Stimulated activated CD4-positive, alpha-beta T cell treated with anti-CD3 and anti-CD28 coated beads, Interleukin-12 subunit alpha, Interleukin-12 subunit beta, amount 100 ng/mL, for 24 hours (primary cell): Measurements from ENCODE around the gene MRPL33.
A peak's percentile ranks its signal among the peaks of the same experiment; 100 is the strongest.
"Not testable (repeated sequence)": the region's sequence is repeated elsewhere in the genome, so short reads cannot be mapped to it uniquely, and the experiment has no call there.

Experiments
- DNase-seq, 2 experiments: peaks; one replicate each; pipeline ENCODE4 v3.0.0-alpha.2; 2020; ENCODE audit warnings: low read depth in 2 of 2

The MRPL33 gene

DNA sequence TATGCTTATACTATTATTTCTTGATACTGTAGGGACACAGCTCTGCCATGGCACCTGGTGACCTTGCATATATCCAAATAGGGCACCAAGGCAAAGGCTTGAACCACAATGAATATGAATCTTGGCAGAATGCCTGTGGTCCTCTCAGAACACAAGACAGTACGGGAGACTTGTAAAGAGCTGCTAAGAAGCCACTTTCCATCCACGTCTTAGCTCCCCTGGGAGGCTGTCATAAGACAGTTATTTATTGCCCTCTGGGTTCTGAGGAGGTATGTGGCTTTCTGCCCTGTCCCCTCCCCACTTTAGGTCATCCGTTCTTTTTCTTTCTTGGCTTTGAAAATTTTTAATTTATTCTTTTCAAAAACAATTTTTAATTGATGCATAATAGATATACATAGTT lies 29.8 kb upstream of the MRPL33 start:
- no peak for DNase-seq

DNA sequence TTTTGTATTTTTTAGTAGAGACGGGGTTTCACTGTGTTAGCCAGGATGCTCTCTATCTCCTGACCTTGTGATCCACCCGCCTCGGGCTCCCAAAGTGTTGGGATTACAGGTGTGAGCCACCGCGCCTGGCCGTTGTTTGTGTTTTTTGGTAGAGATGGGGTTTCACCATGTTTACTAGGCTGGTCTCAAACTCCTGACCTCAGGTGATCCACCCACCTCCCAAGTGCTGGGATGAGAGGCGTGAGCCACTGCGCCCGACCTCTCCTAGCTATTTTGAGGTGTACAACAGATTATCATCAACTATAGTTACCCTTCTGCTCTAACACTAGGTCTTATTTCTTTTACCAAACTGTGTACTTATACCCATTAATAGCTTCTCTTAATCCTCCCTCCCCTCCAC lies 28.9 kb upstream of the MRPL33 start:
- no peak for DNase-seq

DNA sequence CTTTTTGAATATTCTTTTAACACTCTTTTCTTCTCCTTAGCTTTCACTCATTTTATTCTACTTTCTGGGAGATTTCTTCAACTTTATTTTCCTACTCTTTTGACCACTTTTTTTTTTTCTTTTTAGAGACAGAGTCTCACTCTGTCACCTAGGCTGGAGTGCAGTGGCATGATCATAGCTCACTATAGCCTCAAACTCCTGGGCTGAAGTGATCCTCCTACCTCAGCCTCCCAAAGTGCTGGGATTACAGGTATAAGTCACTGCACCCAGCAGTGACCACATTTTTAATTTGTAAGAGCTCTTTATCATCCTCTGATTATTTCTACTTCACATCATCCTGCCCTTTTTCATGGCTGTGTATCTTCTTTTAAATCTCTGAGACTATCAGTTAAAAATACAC lies 26.0 kb upstream of the MRPL33 start:
- not testable (repeated sequence) for DNase-seq

DNA sequence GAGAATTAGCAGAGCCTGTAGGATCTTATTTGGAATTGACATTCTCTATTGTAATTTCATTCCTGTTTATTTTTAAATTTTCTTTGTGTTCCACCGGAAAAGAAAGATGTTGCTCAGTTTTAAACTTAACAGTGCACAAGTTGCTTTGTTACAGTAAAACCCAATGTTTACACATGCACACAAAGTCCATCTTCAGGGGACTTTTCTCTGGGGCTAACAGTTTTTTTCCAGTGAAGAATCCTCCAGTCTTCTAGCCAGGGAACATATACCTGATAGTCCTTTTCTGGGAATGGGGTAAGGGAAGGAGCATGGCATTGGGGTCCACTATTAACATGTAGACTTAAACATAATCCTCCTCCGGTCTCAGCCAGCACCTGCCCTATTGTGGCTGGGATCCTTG lies 25.2 kb upstream of the MRPL33 start:
- DNase-seq = no peak

DNA sequence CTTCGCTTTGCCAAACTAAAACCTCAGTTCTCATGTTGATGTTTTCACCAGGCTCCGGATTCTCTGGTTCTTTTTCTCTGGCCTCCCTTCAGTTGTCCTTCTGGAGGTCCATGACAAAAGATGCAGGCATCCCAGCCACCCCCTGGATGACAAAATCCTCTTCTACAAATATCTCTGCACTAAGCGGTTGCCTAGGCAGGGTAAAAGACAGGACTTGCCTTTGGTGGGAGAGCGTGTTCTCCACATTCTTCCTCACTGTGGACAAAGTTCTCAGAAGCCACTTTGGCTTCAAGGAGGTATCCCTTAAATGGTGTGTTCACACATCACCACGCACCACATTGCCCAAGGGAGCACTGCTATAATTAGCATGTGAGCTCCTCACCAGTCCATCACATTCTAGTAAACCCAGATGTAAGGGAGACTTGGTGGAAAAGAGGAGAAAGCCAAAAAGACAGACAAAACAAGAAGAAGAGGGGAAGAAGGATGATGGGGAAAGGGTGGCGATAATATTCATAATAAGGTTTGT lies 23.6 kb upstream of the MRPL33 start:
- DNase-seq = no peak

DNA sequence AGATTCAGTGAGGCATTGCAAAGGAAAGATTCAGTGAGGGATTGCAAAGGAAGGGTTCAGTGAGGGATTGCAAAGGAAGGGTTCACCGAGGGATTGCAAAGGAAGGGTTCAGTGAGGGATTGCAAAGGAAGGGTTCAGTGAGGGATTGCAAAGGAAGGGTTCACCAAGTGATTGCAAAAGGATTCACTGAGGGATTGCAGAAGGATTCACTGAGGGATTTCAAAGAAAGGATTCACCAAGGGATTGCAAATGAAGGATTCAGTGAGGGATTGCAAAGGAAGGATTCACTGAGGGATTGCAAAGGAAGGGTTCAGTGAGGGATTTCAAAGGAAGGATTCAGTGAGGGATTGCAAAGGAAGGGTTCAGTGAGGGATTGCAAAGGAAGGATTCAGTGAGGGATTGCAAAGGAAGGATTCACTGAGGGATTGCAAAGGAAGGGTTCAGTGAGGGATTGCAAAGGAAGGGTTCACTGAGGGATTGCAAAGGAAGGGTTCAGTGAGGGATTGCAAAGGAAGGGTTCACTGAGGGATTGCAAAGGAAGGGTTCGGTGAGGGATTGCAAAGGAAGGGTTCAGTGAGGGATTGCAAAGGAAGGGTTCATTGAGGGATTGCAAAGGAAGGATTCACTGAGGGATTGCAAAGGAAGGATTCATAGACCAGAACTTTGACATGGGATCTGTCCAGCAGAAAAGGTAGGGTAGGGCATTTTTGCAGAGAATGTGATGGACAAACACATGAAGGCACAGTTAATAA lies 22.5 kb upstream of the MRPL33 start:
- not testable (repeated sequence) for DNase-seq

DNA sequence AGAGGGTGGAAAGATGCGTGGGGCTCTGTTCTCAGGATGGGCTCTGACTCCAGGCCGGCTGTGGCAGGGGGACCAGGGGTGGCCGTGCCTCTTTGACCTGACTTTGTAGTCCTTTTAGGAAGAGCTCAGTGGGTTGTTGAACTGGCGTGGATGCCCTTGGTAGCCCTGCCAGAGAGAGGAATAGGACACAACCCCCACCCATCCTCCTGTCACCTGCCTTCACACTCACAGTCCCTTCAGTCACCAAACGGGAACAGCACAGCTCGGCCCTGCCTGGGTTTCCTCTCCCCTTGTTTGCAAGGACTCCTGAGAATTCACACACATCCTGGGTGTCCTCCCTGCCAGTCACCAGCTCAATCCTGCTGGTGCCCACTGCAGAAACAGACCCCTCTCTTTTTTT lies 20.1 kb upstream of the MRPL33 start:
- DNase-seq = no peak

DNA sequence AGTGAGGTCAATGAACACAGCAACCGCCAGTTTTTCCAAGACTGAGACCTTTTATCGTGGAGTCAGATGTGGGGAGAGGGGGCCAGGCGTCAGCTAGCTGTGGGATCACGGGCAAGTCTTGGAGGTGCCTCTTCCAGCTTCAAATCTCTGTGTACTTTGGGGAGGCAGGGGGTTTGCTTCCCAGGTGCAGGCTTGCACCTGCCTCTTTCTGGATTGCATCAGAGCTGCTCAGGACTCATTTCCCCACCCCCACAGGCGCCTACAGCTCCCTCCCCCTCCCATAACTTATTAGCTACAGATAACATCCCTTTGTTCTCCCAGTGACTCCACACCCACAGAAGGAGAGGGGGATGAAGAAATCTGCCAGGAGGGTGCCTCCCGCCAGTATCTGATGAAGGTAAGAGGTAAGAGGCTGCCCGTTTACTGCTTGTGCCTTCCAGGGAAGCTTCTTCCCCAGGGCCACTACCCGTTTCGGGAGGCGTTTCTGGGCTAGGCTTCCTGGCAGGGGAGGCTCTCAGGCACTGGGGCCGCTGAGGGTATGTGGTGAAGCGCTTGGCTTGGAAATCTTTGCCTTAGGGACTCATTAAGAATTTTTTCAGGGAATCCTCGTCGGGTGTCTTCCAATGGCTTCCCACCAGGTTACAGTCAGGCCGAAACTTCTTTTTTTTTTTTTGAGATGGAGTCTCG lies 18.8 kb upstream of the MRPL33 start:
- DNase-seq = no peak

DNA sequence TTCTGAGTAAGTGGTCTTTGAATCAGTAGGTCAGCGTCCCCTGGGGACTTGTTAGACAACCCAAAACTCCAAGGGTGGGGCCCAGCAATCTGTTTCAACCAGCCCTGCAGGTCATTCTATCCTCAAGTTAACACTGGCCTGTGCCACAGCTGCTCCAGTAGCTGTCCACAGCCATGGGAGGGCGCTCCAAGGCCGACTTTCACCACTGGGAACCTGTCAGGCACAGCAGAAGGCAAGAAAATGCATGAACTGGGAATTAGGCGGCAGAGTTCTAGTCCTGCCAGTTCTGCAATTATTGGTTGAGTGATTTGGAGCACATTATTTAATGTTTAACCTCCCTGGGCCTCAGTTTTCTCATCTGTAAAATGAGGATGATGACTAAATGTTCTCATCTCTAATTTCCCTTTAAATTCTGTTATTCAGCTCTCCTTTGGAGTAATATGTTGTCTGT lies 17.4 kb upstream of the MRPL33 start:
- peak; percentile 56 to 82 for DNase-seq

DNA sequence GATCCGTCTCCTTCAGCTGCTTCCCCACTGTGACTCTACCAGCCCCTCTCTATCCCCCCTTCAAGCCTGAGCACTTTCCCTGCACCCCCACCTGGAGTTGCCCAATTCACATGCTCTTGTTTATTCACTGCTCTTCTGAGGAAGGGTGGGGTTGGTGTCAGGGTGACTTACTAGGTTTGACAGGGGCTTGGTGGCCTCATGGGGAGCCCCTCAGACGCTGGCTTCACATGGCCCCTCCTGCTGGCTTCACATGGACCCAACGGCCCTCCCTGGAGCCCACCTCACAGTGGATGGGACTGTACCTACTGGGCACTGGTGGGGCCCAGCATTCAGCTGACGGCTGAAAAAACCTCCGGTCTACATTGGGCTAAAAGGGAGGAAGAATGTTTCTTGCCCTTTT lies 16.7 kb upstream of the MRPL33 start:
- DNase-seq = no peak

DNA sequence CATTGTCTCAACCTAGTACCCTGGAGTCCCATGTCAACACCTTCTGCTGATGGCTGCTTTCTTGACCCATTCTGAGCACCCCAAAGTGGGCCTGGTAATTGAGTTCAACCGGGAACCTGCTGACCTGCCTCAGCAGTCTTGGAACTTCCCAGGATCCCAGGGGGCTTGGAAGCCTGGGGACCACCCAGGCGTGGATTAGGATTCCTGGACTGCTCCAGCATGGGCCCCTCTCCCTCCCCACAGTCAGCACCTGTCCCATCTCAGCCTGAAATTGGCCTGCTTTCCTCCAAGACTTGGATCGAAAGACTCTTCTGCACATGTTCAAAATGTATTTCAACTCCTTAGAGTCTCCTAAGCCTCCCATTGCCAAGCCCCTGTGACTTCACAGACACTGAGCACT lies 15.4 kb upstream of the MRPL33 start:
- DNase-seq = no peak

DNA sequence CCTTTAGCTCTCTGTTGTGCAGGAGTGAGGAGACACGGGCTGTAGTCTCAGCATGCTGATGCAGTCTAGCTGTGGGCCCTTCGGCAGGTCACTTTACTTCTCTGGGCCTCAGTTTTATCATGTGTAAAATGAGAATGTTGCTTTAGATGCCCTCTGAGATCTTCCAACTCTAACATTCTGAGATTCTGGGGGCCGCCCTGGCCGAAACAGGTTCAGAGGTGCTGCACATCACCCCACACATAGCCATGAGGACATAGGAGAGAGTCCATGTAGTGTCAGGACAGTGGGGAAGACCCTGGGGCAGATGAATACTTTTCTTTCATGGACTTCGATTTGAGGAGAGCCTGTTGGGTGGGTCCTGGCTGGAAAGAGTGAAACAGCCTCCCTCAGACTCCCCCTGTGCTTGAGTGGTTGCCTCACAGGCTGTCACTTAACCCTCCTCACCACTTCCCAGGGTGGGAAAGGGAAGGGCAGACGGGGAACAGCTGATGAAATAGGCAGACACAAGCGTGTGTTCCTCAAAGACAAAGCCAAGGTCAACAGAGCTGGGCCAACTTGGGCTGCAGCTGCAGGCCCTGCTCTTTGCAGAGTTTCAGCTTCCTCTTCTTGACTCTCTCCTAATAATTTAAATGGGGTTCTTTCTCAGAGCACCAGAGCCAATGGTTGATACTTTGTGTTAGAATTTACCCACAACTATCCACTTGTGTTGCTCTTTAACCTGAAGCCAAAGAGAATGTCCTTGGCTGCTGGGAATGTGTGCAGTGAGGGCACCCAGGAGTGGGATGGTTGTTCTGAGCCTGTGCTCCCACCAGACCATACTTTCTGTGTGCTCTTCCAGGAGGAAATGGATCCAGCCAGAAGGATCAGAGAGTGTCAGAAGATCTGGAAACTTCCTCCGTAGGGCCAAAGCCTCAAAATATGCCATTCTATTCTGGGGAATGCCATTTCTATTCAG lies 14.7 kb upstream of the MRPL33 start:
- no peak for DNase-seq

DNA sequence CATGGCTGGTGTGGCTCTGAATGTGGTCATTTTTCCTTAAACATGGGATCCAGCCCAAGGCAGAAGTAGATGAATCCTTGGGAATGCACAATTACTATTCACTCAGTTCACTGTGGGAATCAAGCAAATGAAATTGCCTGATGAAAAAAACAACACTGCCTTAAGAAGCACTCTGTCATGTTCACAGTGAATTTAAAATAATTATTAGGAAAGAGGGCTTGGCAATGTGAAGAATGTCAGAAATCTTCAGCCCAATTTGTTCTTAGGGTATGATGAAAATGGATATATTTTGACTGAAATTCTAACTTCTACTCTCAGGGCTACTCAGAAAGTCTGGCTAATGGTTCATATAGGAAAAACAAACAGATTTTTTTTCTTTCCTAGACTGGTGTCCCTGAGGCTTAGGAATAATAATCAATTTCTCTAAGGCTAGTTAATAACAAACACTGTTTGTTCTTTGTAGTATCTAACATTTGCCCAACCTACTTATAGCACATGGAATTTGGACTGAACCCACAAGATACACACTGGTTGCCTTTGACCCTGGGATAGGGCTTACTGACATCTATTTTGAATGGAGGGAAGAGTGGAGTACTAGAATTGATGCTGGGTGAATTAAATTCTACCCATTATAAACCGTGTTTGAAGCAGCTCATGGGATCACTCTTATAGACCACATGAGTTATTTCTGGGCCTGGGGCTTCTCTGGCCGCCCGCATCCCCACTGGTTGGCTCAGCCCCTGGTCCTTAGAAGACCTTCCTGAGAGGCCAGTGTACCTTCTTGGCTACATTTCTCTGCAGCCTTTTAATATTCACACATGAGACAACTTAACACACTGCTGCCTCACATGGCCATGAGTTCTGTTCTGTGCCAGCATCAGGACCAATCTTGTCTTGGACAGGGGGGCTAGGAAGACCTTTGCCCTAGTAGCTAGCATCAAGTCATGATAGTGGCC lies 8.3 kb upstream of the MRPL33 start:
- DNase-seq = no peak

DNA sequence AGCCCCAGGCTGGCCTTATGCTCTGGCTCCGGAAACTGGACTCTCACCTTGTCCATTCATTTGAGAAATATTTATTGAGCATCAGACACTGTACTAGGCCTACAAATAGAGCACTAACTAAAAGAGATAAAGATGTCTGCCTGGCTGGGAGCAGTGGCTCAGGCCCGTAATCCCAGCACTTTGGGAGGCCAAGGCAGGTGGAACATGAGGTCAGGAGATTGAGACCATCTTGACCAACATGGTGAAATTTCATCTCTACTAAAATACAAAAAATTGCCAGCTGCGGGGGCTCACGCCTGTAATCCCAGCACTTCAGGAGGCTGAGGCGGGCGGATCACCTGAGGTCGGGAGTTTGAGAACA lies 7.6 kb upstream of the MRPL33 start:
- DNase-seq = no peak

DNA sequence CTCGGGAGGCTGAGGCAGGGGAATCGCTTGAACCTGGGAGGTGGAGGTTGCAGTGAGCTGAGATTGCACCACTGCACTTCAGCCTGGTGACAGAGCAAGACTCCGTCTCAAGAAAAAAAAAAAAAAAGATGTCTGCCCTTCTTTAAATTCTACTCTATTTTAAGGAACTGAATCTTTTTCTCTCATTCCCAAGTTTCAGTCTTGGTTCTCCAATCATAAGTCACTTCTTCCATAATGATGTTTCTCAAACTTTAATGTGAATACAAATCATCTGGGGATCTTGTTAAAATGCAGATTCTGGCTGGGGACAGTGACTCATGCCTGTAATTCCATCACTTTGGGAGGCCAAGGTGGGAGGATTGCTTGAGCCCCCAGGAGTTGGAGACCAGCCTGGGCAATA lies 7.0 kb upstream of the MRPL33 start:
- not testable (repeated sequence) for DNase-seq

DNA sequence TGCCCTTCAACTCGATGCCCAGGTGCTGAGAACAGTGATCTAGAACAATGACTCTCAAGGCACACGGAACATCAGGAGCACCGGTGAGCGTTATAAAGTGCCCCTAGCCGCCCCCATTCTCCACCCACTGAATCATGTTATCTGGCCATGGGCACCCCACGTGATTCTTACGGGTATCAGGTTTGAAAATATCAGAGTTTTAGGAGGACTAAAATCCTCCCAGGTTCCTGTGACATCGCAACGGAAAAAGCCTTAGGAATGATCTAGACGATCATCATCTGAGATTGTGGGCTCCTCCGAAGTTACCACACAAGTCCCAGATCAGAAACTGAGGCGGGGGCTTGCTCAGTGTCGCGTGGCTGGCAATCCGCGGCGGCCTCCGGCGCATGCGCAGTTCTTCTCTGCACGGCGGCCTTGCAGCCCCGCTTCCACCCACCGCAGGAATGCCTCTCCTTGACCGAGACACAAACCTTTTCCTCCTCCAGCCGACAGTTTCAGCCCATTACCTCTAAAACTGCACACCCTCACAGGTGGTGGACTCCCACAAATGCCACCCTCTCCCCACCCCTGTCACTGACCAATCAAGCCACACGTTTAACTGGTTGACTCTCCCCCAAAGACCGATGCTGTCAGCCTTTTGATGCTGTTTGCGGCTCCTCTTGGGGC lies 5.8 kb upstream of the MRPL33 start:
- DNase-seq = peak; percentile 26 to 30

DNA sequence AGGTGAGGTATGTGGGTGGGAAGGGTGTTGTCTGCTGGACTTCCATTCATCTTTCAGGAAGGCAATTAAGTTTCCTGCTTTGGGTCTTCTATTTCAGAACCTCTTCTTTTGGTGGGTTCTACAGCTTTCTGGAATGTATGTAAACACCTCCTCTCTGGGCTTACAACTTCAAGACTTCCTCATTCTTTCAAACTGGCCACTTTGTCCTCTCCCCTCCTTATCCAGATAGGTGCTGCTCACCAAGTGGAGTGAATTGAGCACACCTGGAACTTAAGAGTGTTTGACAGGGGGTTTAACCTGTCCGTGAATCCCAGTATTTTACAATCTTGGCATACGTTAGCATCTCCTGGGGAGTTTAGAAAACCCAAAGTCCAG lies 5.2 kb upstream of the MRPL33 start:
- no peak for DNase-seq

DNA sequence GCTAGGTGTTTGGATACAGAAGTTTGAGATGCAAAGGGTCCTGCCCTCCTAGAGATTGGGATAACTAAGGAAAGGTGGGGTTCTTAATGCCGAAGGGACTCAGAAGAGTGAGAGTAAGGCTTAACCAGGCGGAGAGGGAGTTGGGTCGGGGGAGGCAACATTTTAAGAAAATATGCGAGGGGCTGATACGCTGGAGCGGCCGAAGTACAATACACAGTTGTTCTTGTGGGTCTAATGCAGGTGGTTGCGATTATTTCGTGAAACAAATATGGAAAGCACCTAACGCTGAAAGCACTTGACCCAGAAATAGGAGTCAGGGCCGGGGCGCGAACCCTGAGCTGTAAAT lies 344 bp upstream of the MRPL33 start:
- DNase-seq = no peak

DNA sequence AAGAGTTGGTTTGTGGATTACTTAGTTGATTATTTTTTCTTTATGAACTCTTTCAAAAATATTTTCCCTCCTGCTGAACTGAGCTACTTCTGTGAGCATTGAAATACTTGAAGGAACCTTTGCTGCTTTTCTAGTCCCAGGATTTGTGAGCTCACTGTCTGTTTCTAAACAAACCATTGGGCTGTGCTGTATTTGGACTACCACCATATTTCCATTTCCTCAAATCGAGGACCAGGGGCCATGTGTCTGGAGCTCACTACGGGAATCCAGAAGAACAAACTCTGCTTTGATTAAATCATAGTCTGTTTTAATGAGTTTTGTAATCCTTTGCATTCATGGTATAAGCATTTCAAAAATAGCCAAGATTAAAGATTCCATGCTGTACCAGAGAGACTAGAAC lies 1.3 kb downstream of the MRPL33 start:
- no peak for DNase-seq

DNA sequence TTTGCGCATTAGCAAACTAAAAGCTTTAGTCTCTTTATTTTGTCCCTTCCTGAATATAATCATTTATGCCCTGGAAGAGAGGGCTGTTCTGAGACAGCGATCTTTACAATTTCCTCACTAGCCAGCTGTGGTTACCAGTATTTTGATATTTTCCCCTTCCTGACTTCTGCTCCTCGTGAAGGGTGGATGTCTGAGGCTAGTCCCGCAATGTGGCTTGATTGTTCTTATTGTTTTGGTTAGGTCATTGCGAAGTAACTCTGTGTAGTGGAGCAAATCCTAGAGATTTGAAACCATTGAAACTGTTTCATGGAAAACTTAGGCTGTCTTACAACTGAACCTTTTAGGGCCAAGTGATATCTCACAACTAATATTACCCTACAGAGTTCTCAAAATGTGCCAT lies 2.4 kb downstream of the MRPL33 start:
- DNase-seq = no peak

DNA sequence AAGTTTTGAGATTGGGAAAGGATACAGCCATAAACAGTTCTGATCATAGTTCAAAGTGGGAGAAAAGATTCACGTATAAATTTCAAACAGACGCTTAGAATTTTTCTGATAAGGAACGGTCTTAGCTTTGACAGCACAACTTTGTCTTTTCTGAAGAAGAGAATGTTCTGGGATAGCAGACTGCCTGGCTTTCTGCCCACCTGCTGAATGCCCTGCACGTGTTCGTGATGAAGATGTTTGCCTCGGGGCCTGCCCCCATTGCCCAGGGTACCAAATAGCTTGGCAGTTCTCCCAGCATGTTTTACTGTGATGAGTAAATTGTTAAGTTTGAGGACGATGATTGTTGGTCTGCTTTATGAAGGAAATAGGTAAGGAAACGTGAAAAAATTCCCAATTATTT lies 4.6 kb downstream of the MRPL33 start:
- no peak for DNase-seq
